ENCODE measurements around the gene TFAM.

TFAM gene

GRCh38 chr10:58433066-58433465 is 47.9 kb downstream of the TFAM start:
- no peak for DNase-seq

GRCh38 chr10:58433571-58433970 is 48.4 kb downstream of the TFAM start:
- DNase-seq: no peak

DNA sequence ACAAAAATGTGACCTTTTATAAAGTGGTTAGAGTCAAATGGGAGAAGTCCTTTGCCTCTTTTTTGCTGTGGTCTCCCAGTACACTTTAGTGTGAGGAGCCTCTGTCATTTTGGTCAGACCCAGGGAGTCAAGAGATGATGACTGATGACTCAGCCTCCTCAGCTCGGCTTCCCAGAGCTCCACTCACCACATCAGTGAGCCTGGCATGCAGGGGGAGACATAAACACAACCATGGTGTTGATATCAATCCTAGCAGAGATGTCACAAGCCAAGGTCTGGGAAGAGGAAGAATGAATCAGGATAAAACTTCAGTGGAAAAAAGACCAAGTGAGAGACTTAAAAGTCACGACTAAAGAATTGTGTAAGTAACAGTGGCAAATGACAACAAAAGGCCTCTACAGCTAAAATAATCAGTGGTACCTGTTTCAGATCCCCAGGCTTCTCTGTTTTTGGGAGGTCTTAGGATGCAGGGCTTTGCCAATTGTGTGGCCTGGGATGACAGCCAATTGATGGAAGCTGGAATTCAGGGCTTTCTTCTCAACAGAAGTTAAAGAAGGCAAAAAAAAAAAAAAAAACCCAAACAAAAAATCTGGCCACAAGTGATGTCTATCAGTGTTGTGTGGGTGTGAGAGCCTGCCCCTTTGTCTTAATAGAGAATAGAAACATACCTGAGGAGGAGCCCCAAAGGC is 50.2 kb downstream of the TFAM start:
- DNase-seq: no peak

DNA sequence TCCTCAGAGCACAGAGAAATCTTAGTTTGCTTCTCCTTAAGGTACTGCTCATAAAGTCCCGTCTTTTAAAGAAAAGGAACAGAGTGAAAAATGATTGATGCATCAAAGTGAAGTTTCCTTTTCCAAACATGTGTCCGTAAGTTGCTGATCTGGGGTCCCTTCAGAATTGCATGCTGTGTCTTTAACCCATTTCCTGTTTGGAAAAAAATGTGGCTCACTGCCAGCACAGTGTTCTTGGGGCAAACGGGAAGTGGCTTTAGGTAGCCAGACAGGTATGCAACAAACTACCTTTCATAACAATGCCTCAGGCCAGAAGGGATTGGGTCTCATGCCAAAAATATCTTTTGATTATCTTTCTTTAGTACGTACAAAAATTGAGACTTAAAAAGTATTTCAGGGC is 50.9 kb downstream of the TFAM start:
- DNase-seq: no peak

DNA sequence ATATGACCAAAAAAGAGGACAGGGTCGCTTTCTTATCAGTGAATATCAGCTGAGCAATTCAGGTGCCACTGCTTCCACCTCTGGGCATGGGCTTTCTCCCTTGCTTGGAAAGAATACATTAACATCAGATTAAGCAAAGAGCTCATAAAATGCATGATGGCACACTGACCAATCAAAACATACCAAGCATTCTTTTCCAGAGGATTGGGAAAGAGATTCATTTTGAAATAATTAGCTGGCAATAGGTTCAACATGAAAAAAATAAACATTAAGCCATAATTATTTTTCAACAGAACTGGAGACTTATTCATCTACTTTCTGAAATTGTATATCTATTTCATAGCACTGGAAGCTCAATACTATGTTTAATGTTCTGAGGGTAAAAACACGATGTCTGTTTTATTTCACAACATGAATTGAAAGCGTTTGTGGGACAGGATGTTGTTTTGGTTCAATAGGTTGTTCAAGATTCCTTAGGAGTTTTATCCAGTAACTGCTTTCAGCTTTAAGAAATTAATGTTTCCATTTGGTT is 53.2 kb downstream of the TFAM start:
- no peak for DNase-seq

DNA sequence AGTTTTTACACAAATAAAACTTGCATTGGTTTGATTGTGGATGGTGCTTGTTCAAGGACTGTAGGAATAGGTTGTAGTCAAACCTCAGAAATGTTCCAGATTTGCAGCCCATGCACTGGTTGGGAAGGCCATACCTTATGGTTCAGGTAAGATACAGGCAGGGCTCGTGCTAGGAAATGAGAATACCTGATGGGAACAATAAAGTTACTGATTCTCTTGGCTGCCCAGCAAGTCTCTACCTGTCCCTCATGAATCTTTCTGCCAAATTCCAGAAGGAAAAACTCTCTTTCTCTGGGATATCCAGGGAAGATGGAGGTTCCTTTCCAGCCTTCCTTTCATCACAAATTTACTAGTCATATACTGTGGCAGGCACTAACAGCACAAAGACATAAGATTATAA is 53.8 kb downstream of the TFAM start:
- no peak for DNase-seq

DNA sequence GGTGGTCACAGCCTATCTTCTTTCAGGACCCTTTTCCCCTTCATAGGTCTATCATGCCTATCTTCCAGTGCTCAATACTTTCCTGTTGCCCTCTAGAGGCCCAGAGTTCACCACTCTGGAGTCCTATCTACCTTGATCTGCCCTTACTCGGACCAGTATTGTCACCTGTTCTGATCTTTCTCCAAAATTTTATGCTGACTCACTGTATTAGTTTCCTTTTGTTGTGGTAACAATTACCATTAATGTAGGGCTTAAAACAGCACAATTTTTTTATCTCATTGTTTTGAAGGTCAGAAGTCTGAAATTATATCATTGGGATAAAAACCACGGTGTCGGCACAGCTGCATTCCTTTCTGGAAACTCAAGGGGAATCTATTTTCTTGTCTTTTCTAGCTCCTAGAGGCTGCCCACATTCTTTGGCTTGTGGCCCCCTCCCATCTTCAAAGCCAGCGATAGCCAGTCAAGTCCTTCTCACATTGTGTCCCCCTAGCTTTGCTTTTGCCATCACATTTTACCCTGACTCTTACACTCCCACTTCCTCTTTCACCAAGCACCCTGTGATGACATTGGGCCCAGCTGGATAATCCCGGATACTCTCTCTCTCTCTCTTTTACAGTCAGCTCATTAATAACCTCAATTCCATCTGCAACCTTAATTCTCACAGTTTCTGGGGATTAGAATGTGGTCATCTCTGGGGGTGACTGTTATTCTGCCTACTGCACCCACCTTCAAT is 54.6 kb downstream of the TFAM start:
- DNase-seq: no peak

- no peak for DNase-seq
Observed at GRCh38 chr10:58440484-58440883, 55.3 kb downstream of the TFAM start.

DNA sequence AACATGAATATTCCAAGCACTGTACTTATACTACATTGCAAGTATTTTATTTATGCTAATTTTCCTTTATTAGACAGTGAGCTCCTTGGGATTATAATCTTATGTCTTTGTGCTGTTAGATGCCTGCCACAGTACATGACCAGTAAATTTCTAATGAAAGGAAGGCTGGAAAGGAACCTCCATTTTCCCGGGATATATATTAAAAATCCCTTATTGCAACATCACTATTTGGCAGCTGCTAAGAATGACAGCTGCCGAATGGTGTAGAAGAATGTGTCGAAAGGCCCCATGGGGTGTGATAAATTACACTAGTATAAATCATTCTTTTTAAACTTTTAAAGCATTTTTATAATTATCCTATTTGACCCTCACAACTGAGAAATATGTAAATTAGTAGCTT is 59.1 kb downstream of the TFAM start:
- no peak for DNase-seq

DNA sequence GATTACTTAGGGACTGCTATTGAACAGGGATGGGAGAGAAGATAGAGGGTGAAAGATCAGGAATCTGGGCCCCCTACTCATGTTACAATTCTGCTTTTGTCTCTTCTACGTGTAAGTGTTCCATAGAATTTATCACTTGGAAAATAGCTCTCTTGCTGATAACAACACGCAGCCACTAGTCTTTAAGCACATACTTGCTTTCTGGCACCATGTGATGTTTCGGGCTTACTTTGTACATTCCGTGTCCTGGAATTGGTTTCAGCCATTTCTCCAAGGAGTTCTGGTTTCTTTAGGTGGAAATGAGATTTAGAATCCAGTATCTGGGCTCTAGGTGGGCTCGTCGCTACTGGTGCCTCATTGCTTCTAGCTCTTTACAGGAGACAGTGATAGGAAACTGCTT is 59.7 kb downstream of the TFAM start:
- DNase-seq: no peak

- DNase-seq: no peak
Observed at GRCh38 chr10:58448121-58448935, 63.1 kb downstream of the TFAM start.

All from amygdala (tissue), 56 donors.